D721Med (cell line): ENCODE measurements around the gene COMMD1.

ENCODE experiments used
- DNase-seq: peaks from one replicate; pipeline ENCODE4 v3.0.0; 2011; ENCODE audit warnings: low spot score; ENCODE audit not compliant: insufficient read length
- FAIRE-seq: peaks from 2 replicates; lab custom pipeline; 2011; peaks lifted over from hg19 to GRCh38; lab: Jason Lieb, UNC
- CTCF ChIP-seq: IDR thresholded peaks from 2 replicates; pipeline ENCODE4 v1.5.1; 2012; ENCODE audit warnings: mild to moderate bottlenecking, control low read depth; ENCODE audit not compliant: insufficient read depth; ENCODE audit errors: missing control alignments

The COMMD1 gene

DNA sequence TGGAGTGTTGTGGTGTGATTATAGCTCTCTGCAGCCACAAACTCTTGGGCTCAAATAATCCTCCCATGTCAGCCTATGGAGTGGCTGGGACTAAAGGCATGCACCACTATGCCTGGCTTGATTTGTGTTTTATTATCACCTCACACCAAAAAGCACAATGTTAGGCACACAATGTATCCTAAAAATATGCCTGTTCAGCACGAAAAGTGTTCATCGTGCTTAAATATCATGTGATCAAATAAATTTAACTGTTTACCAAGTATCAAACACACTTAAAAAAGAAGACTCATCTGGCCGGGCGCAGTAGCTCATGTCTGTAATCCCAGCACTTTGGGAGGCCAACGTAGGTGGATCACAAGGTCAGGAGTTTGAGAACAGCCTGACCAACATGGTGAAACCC is 22.6 kb upstream of the COMMD1 start:
- FAIRE-seq (no peak), DNase-seq (no peak)
- TF ChIP-seq CTCF: no peak

DNA sequence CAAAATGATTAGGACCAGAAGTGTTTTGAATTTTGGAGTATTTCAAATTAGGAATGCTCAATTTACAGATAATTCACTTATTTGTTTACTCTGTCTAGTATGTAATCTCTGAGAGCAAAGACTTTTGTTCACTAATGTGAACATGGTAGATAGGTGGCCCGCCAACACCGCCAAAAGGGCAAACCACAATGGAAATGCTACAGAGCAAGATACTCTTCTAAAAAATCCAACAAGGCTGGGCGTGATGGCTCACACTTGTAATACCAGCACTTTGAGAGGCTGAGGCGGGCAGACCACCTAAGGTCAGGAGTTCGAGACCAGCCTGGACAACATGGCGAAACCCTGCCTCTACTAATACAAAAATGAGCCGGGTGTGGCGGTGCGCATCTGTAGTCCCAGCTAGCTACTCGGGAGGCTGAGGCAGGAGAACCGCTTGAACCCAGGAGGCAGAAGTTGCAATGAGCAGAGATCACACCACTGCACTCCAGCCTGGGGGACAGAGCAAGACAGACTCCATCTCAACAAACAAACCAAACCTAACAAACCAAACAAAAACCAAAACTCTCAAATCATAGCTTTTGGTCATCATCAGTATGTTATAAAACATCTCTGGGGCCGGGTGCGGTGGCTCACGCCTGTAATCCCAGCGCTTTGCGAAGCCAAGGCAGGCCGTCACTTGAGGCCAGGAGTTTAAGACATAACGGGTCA is 19.4 kb upstream of the COMMD1 start:
- DNase-seq: no peak
- no peak for FAIRE-seq
- TF ChIP-seq CTCF: no peak

DNA sequence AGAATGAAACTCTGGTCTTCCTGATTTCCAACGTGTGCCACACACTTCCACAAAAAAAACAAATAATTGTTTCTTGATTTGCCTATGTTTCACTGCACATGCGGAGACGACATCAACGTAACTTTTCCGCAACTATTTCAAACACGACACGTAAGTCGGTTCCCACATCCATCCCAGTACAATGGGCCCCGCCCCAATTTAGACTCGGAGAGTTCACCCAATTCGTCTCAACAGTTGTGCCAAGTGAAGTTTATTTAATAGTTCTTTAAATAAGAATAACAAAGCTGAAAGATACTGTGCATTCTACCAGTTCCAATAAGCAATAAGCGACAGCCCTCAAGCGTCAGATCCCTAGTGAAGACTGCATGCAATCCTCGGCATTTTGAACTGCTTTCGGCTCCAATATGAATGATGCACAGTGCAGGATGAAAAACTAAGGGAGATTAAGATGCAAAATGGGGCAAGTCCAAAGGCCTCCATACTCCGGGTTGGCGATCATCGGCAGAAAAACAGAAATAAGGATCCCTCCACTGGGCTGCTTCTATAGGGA is 17.7 kb upstream of the COMMD1 start:
- no peak for FAIRE-seq
- no peak for TF ChIP-seq CTCF
- DNase-seq: no peak

GRCh38 chr2:61888267-61889055 is 17.0 kb upstream of the COMMD1 start, which contains the start of gene CCT4:
Gene CCT4, minus strand, starts transcription at chr2:61888656. Its CDS starts 149 bp downstream, at chr2:61888507.
- TF ChIP-seq CTCF: no peak
- FAIRE-seq (no peak), DNase-seq (peak; percentile 62)

DNA sequence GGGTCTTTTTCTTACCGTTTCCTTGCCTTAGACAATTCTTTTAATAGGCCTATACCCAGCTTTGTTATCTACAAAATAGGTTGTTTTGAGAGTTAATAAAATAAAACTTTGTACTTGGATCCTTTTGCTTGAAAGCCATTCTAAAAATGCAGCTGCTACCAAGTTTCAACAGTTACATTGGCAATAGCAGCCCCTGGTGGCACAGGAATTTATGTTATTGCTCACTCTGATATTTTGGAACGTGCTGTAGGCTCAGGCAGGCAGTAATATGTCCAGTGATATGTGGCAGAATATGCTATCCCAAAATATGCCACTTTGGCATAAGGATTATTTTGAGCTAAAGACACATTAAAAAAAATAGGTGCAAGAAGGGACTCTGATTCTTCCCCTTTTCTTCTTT is 6.7 kb upstream of the COMMD1 start:
- DNase-seq: no peak
- peak; percentile 66 for TF ChIP-seq CTCF
- FAIRE-seq: no peak

- no peak for FAIRE-seq
- no peak for TF ChIP-seq CTCF
- DNase-seq: no peak
Observed at GRCh38 chr2:61900281-61900680, 5.2 kb upstream of the COMMD1 start.

DNA sequence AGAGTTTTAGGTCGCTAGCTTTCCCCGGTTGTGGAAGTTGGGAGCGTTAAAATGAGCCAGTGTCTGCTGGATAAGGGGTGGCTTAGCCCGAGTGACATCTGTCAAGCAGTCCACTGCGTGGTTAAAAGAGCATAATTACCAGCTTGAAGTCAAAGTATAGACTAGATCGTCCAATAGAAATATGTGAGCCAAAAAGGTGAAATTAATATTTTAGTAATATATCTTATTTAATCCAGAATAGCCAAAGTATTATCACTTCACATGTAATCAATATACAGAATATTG is 654 bp downstream of the COMMD1 start:
- no peak for TF ChIP-seq CTCF
- no peak for DNase-seq
- FAIRE-seq: no peak
